Gastroesophageal sphincter (tissue), 4 donors: ENCODE results near the gene KIF26B. TPM values are rescaled to one million over a fixed set of nuclear protein-coding genes. Genes with fewer than 3 reads are reported as not detected.
"Not testable (repeated sequence)": the region's sequence is repeated elsewhere in the genome, so short reads cannot be mapped to it uniquely, and the experiment has no call there.

Experiments
- ATAC-seq: fragments of 150-250 bp; one replicate; pipeline ENCODE4 v1.9.1; 2016; ENCODE audit warnings: mild to moderate bottlenecking, moderate library complexity
- H3K27ac ChIP-seq, 4 donors: fragments of 200-600 bp; sonication (generic) in 3 of 4; 1 replicate in 3 of 4; 2 replicates in 1 of 4; pipeline ENCODE4 v1.5.1; 2016 to 2019
- H3K27me3 ChIP-seq: fragments of 200-600 bp; sonication (generic); one replicate; pipeline ENCODE4 v1.5.1; 2019
- H3K36me3 ChIP-seq, 2 donors: fragments of 200-600 bp; sonication (generic); one replicate each; pipeline ENCODE4 v1.5.1; 2019; ENCODE audit warnings: control low read depth in 1 of 2
- H3K4me1 ChIP-seq, 3 donors: fragments of 200-600 bp; sonication (generic); 1 replicate in 2 of 3; 2 replicates in 1 of 3; pipeline ENCODE4 v1.5.1; 2016 to 2019; ENCODE audit warnings: control low read depth in 2 of 3
- H3K4me3 ChIP-seq, 2 donors: fragments of 200-600 bp; sonication (generic); one replicate each; pipeline ENCODE4 v1.5.1; 2019; ENCODE audit warnings: mild to moderate bottlenecking in 1 of 2, moderate library complexity in 1 of 2
- H3K9me3 ChIP-seq, 3 donors: fragments of 200-600 bp; sonication (generic); one replicate each; pipeline ENCODE4 v1.5.1; 2017 to 2019; ENCODE audit warnings: control low read depth in 2 of 3
- EP300 ChIP-seq: sonication (generic); formaldehyde crosslinking; IDR thresholded peaks from one replicate; pipeline ENCODE4 v1.6.1; 2017; ENCODE audit warnings: antibody characterized with exemption, mild to moderate bottlenecking
- POLR2A ChIP-seq, 2 donors: fragments of 450-650 bp; IDR thresholded peaks; one replicate each; pipeline ENCODE4 v1.6.1; 2017; ENCODE audit warnings: antibody characterized with exemption in 2 of 2, mild to moderate bottlenecking in 2 of 2, moderate library complexity in 1 of 2
- POLR2AphosphoS5 ChIP-seq: sonication (generic); formaldehyde crosslinking; IDR thresholded peaks from one replicate; pipeline ENCODE4 v1.6.1; 2017; ENCODE audit warnings: antibody characterized with exemption
- WGBS, 2 donors: methylation state at CpG; one replicate each; pipeline ENCODE4 v1.1.5; 2018; ENCODE audit warnings: low coverage in 1 of 2; 5-methylcytosine and 5-hydroxymethylcytosine counted together
- total RNA-seq, 4 donors: library from RNA; depleted of rRNA; stranded (reverse); fragments of >200 nt; gene quantifications; one replicate each; pipeline ENCODE4 v1.1.0, GENCODE V29; 2016
- TF ChIP-seq, protein P1 (sequence below), 4 experiments: fragments of 200-600 bp in 2 of 4; fragments of 450-650 bp in 2 of 4; sonication (generic) in 1 of 4; IDR thresholded peaks; one replicate each; pipeline ENCODE4 v1.5.1; 2017 to 2019; ENCODE audit warnings: antibody characterized with exemption in 4 of 4, mild to moderate bottlenecking in 2 of 4, moderate library complexity in 2 of 4

The KIF26B gene
- total RNA-seq, 4 donors from 2014 or later = 0.62 to 1.9 (median 0.97) TPM

DNA sequence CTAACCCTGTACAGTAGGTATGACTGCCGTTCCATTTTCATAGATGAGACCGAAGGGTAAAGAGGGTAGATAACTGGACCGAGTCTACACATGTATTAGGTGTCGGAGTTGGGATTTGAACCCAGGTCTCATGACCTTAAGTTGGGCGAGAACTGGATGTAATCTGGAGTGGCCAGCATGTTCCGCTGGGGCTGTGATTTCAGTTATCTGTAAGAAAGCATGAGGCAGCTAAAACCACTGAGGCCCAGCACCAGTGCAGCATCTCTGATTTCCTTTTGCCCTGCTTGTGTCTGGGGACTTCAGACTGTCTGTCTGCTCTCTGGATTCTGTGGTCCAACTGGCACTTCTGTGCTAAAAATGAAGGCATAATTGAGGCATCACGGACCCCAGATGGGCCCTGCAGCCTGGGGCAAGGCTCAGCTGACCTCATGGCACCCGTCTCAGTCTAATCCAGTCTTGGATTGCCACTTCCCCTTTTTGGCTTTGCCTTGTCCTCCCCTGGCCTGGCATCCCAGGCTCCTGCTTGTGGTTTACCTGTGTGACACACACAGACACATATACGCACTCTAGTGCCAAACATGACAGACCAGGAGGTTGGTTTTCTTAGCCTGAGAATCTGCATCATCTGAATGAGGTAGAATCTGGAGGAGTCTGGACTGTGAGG is 180.2 kb downstream of the KIF26B start:
- H3K27me3 ChIP-seq = no peaks in the 10 kb centered on the region
- no peaks in the 10 kb centered on the region for H3K36me3 ChIP-seq
- 92% methylated on average over 8 of the region's 9 CpGs; no CpG with 5 or more reads in 1 of the 2 donors for WGBS, 2 donors
- no peak for ATAC-seq
- H3K9me3 ChIP-seq = no peaks in the 10 kb centered on the region
- H3K4me1 ChIP-seq = no peaks in the 10 kb centered on the region
- no peak overlapping the region for H3K27ac ChIP-seq
- H3K4me3 ChIP-seq = no peak overlapping the region
- TF ChIP-seq EP300 (no peak), POLR2AphosphoS5 (no peak), POLR2A (IDR thresholded peaks at IDR 0.05) (no peak)
- TF ChIP-seq, protein P1, sequence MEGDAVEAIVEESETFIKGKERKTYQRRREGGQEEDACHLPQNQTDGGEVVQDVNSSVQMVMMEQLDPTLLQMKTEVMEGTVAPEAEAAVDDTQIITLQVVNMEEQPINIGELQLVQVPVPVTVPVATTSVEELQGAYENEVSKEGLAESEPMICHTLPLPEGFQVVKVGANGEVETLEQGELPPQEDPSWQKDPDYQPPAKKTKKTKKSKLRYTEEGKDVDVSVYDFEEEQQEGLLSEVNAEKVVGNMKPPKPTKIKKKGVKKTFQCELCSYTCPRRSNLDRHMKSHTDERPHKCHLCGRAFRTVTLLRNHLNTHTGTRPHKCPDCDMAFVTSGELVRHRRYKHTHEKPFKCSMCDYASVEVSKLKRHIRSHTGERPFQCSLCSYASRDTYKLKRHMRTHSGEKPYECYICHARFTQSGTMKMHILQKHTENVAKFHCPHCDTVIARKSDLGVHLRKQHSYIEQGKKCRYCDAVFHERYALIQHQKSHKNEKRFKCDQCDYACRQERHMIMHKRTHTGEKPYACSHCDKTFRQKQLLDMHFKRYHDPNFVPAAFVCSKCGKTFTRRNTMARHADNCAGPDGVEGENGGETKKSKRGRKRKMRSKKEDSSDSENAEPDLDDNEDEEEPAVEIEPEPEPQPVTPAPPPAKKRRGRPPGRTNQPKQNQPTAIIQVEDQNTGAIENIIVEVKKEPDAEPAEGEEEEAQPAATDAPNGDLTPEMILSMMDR (IDR thresholded peaks at IDR 0.05) = no peak

DNA sequence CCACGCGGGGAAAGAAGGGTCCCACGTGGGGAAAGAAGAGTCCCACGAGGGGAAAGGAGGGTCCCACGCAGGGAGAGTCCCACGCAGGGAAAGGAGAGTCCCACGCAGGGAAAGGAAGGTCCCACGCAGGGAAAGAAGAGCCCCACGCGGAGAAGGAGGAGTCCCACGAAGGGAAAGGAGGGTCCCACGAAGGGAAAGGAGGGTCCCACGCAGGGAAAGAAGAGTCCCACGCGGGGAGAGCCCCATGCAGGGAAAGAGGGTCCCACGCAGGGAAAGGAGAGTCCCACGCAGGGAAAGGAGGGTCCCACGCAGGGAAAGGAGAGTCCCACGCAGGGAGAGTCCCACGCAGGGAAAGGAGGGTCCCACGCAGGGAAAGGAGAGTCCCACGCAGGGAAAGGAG is 180.9 kb downstream of the KIF26B start:
- H3K36me3 ChIP-seq, H3K4me3 ChIP-seq, H3K9me3 ChIP-seq, H3K27ac ChIP-seq, H3K27me3 ChIP-seq, ATAC-seq, H3K4me1 ChIP-seq: not testable (repeated sequence)
- 86 to 90% methylated on average over 8 to 22 of the region's 22 CpGs for WGBS, 2 donors

DNA sequence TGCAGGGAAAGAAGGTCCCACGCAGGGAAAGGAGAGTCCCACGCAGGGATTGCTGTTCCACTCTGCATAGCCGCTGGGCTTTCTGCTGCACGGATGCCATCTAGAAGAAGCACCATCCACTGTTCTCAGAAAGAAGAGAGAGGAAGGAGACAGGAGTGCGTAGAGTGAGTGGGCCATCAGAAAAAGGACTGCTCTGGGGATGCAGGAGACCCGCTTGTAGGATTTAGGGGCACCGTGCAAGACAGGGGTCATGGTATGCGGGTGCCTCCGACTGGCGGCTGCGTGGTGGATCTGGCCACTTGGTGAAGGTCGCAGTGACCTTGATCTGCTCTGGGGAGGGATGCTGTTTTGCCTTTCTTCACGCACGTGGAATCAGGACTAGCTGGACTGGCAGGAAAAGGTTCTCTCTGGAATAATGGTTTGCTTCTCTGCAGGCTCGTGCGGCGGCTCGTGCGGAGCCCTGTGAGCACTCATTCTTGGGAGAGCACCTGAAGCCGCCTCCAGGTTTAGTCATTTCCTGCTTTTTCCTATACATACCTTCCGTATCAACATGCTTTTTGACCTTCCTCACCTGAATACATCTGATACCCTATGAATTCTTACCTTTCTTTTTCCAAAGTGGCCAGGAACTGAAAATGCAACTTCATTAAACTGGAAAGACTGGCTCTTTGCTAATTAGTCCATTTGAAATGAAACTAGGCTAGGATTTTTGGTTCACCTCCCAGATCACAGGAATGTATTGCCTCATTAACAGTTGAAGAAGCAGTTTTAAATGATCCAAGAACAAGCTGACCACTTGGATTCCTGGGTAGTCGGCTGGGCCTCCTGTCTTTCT is 181.6 kb downstream of the KIF26B start:
- no peaks in the 10 kb centered on the region for H3K9me3 ChIP-seq
- 85 to 92% methylated on average over 17 to 20 of the region's 22 CpGs for WGBS, 2 donors

DNA sequence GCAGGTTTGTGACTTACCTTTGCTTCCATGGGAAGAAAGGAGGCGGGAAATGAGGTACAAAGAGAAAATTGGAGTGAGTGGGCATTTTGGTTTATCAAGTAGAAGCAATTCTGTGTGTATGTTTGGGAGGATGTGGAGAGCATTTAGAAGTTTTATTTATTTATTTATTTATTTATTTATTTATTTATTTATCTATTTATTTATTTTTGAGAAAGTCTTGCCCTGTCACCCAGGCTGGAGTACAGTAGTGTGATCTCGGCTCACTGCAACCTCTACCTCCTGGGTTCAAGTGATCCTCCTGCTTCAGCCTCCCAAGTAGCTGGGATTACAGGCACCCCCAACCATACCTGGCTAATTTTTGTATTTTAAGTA is 182.2 kb downstream of the KIF26B start:
- H3K27me3 ChIP-seq, H3K4me1 ChIP-seq, ATAC-seq, H3K4me3 ChIP-seq, H3K9me3 ChIP-seq, H3K36me3 ChIP-seq, H3K27ac ChIP-seq: not testable (repeated sequence)
- WGBS, 2 donors = 100% methylated on average over 2 of the region's 2 CpGs

More for the DNA sequence above, 181.6 kb downstream of the KIF26B start:
- H3K4me3 ChIP-seq = no peak overlapping the region
- H3K27ac ChIP-seq = no peak overlapping the region
- ATAC-seq = no peak
- no peaks in the 10 kb centered on the region for H3K27me3 ChIP-seq
- H3K4me1 ChIP-seq = no peaks in the 10 kb centered on the region
- no peak for TF ChIP-seq EP300
- no peaks in the 10 kb centered on the region for H3K36me3 ChIP-seq

DNA sequence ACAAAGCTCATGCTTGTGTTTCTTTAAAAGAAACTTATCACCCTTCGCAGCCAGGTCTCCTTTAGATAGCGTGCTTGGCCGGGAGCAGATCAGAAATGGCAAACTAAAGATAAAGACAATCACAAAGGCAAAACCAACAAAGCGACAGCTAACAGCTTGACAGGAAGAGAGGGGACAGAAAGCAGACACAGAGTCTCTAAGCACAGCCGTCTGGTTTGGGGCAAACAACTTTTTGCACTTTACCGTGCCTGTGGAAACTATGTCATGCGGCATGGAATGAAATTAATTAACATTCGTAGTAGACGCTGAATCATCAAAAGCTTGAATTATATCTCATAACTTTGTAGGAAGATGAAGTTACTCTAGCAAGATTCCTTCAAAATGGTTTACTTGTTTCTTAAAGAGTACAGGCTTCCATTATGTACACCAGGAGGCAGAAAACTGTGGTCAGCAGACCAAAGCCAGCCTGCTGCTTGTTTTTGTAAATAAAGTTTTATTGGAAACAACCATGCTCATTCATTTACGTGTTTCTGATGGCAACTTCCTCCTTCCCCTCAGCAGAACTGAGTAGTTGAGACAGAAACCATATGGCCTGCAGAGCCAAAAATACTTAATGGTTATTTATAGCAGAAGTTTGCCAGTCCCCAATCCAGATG is 183.2 kb downstream of the KIF26B start:
- Histone ChIP-seq H3K27ac (no peak overlapping the region), H3K4me3 (no peak overlapping the region), H3K4me1 (no peaks in the 10 kb centered on the region), H3K9me3 (no peaks in the 10 kb centered on the region), H3K36me3 (no peaks in the 10 kb centered on the region), H3K27me3 (no peaks in the 10 kb centered on the region)
- ATAC-seq = no peak
- 55 to 80% methylated on average over 8 to 10 of the region's 10 CpGs for WGBS, 2 donors
- no peak for TF ChIP-seq POLR2AphosphoS5
- TF ChIP-seq POLR2A (IDR thresholded peaks at IDR 0.05) = no peak
- TF ChIP-seq, protein P1 (IDR thresholded peaks at IDR 0.05) = no peak
- TF ChIP-seq EP300 = no peak

DNA sequence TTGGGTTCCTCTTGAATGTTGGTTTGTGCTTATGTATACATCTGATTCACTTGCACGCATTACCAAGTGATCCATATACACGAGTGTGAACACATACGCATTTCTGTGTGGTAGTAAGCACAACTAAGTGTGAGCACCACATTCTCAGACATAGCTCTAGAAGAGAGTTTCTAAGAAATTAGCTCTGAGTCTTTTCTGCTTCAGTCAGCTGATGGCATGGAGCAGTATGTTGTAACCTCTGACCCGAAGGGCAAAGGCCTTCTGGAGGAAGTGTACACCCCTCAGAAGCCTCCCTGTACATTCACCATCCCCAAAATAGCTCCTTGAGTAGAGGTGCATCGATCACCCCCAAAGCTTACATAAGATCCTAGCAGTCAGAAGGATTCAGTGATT is 183.7 kb downstream of the KIF26B start:
- Histone ChIP-seq H3K4me1 (no peaks in the 10 kb centered on the region), H3K27ac (no peak overlapping the region), H3K4me3 (no peak overlapping the region), H3K36me3 (no peaks in the 10 kb centered on the region), H3K27me3 (no peaks in the 10 kb centered on the region), H3K9me3 (no peaks in the 10 kb centered on the region)
- no peak for ATAC-seq
- 84 to 88% methylated on average over 4 to 5 of the region's 5 CpGs for WGBS, 2 donors
- TF ChIP-seq POLR2A (IDR thresholded peaks at IDR 0.05) = no peak
- TF ChIP-seq, protein P1 (IDR thresholded peaks at IDR 0.05) = no peak
- TF ChIP-seq EP300 = no peak
- no peak for TF ChIP-seq POLR2AphosphoS5
